ENCODE results near the gene RPL35. TPM values are rescaled to one million over a fixed set of nuclear protein-coding genes. Genes with fewer than 3 reads are reported as not detected.
A peak's percentile ranks its signal among the peaks of the same experiment; 100 is the strongest.

The RPL35 gene
- total RNA-seq (2022) = 718 and 736 TPM in 2 replicates
- percentile 97 among the genes with signal in this experiment for Bru-seq, nascent RNA
- percentile 98 among the genes with signal in this experiment for BruChase-seq, experiment 1, labeled RNA remaining after a 6-hour chase
- BruChase-seq, experiment 2, labeled RNA remaining after a 2-hour chase = percentile 97 among the genes with signal in this experiment
- long read RNA-seq, transcript RPL35-203 (3 exons, 785 nt) = minor isoform, 60 of 974 reads
- long read RNA-seq, transcript RPL35-201 (4 exons, 455 nt) = major isoform, 900 of 974 reads
- long read RNA-seq, partial matches to known transcripts = 6 of 974 reads
- long read RNA-seq, other reads (novel, unspliced or antisense) = 5 of 974 reads

- TF ChIP-seq CTCF (IDR thresholded peaks at IDR 0.05; ENCODE audit: unreplicated experiment) = no peak
- Mint-ChIP-seq H3K9me3 (ENCODE audit: low read depth, unreplicated experiment) (no peaks in the 10 kb centered on the region), H3K36me3 (ENCODE audit: insufficient read depth, unreplicated experiment) (peaks cover 57% of the 10 kb centered on the region), H3K4me3 (ENCODE audit: low read depth, unreplicated experiment) (peak within 1 kb of the TSS; percentile 83), H3K4me1 (ENCODE audit: low read depth, unreplicated experiment) (peaks cover 9% of the 10 kb centered on the region), H3K27ac (ENCODE audit: unreplicated experiment) (peak within 1 kb of the TSS; percentile 82), H3K27me3 (ENCODE audit: unreplicated experiment) (no peaks in the 10 kb centered on the region)
- CTCF ChIA-PET = interaction anchor here (0.9 to 1.7 kb wide), 3 partner anchors 9 to 49 kb away, joined by 3 to 4 read pairs (median 4); partner anchors contain the start of gene WDR38
- TSS peak; percentile 53 for BruUV-seq (replicated peaks)
- intact Hi-C loops (cut with micrococcal nuclease; ENCODE audit: unreplicated experiment) = no loop called here
- DNase-seq = peak; percentile 93
Measured at GRCh38 chr9:124861342-124862229, at the start of gene RPL35, which contains the start of gene ARPC5L. Gene RPL35 (minus strand): TSS chr9:124861957. CDS start chr9:124861912, 45 bp downstream. Gene ARPC5L (plus strand): TSS chr9:124862130. CDS start chr9:124869291, 7,161 bp downstream.

- TF ChIP-seq CTCF (IDR thresholded peaks at IDR 0.05; ENCODE audit: unreplicated experiment) = no peak
- intact Hi-C loops (cut with micrococcal nuclease; ENCODE audit: unreplicated experiment) = no loop called here
- no peak overlapping the region for H3K4me3 Mint-ChIP-seq (ENCODE audit: low read depth, unreplicated experiment)
- H3K9me3 Mint-ChIP-seq (ENCODE audit: low read depth, unreplicated experiment) = no peaks in the 10 kb centered on the region
- peaks cover 5% of the 10 kb centered on the region for H3K36me3 Mint-ChIP-seq (ENCODE audit: insufficient read depth, unreplicated experiment)
- BruUV-seq (replicated peaks) = no TSS peak
- H3K4me1 Mint-ChIP-seq (ENCODE audit: low read depth, unreplicated experiment) = no peaks in the 10 kb centered on the region
- H3K27me3 Mint-ChIP-seq (ENCODE audit: unreplicated experiment) = no peaks in the 10 kb centered on the region
- CTCF ChIA-PET = no interaction called here
- DNase-seq = no peak
- H3K27ac Mint-ChIP-seq (ENCODE audit: unreplicated experiment) = no peak overlapping the region
Measured at GRCh38 chr9:124908098-124908497, 46.3 kb upstream of the RPL35 start.

GRCh38 chr9:124906966-124907365, 45.2 kb upstream of the RPL35 start:
- DNase-seq = no peak
- no peak for TF ChIP-seq CTCF (IDR thresholded peaks at IDR 0.05; ENCODE audit: unreplicated experiment)
- Mint-ChIP-seq H3K27ac (ENCODE audit: unreplicated experiment) (no peak overlapping the region), H3K9me3 (ENCODE audit: low read depth, unreplicated experiment) (no peaks in the 10 kb centered on the region), H3K36me3 (ENCODE audit: insufficient read depth, unreplicated experiment) (peaks cover 5% of the 10 kb centered on the region), H3K4me3 (ENCODE audit: low read depth, unreplicated experiment) (no peak overlapping the region), H3K4me1 (ENCODE audit: low read depth, unreplicated experiment) (no peaks in the 10 kb centered on the region), H3K27me3 (ENCODE audit: unreplicated experiment) (no peaks in the 10 kb centered on the region)
- intact Hi-C loops (cut with micrococcal nuclease; ENCODE audit: unreplicated experiment) = no loop called here
- no TSS peak for BruUV-seq (replicated peaks)
- CTCF ChIA-PET = no interaction called here

- intact Hi-C loops (cut with micrococcal nuclease; ENCODE audit: unreplicated experiment) = no loop called here
- CTCF ChIA-PET = no interaction called here
Measured at GRCh38 chr9:124899845-124900244, 38.1 kb upstream of the RPL35 start.

More at GRCh38 chr9:124899845-124900244, 38.1 kb upstream of the RPL35 start:
- no peak overlapping the region for H3K4me3 Mint-ChIP-seq (ENCODE audit: low read depth, unreplicated experiment)
- BruUV-seq (replicated peaks) = no TSS peak
- peaks cover 3% of the 10 kb centered on the region for H3K4me1 Mint-ChIP-seq (ENCODE audit: low read depth, unreplicated experiment)
- no peak for TF ChIP-seq CTCF (IDR thresholded peaks at IDR 0.05; ENCODE audit: unreplicated experiment)
- H3K9me3 Mint-ChIP-seq (ENCODE audit: low read depth, unreplicated experiment) = no peaks in the 10 kb centered on the region
- H3K27ac Mint-ChIP-seq (ENCODE audit: unreplicated experiment) = no peak overlapping the region
- no peaks in the 10 kb centered on the region for H3K27me3 Mint-ChIP-seq (ENCODE audit: unreplicated experiment)
- no peak for DNase-seq
- H3K36me3 Mint-ChIP-seq (ENCODE audit: insufficient read depth, unreplicated experiment) = peaks cover 3% of the 10 kb centered on the region

Measured in Calu3 (cell line).